Lung (tissue), 12 donors: ENCODE measurements around the gene P2RY6. TPM values are rescaled to one million over a fixed set of nuclear protein-coding genes. Genes with fewer than 3 reads are reported as not detected.

ENCODE experiments used
- ATAC-seq: fragments of 200-7000 bp; cut with Tn5 transposase; one replicate; pipeline ENCODE4 v1.9.1; 2020; ENCODE audit warnings: moderate number of reproducible peaks; ENCODE audit not compliant: insufficient read depth, low FRiP score
- DNase-seq, 3 donors: peaks; one replicate each; pipeline ENCODE4 v3.0.0-alpha.2; 2013 to 2017
- H3K27ac ChIP-seq, 2 donors: one replicate each; pipeline ENCODE4 v1.5.1; 2013; ENCODE audit warnings: mild to moderate bottlenecking in 2 of 2, moderate library complexity in 2 of 2, control low read depth in 1 of 2, inconsistent platforms in 1 of 2, low read depth in 1 of 2, low read length in 1 of 2
- H3K27me3 ChIP-seq, 3 donors: one replicate each; pipeline ENCODE4 v1.5.1; 2013; ENCODE audit warnings: low read length in 2 of 3; ENCODE audit not compliant: control insufficient read depth in 3 of 3, insufficient read depth in 3 of 3
- H3K36me3 ChIP-seq, 4 donors: one replicate each; pipeline ENCODE4 v1.5.1; 2013; ENCODE audit warnings: low read length in 4 of 4, mild to moderate bottlenecking in 1 of 4, moderate library complexity in 1 of 4; ENCODE audit not compliant: control insufficient read depth in 4 of 4, insufficient read depth in 4 of 4
- H3K4me1 ChIP-seq, 5 donors: one replicate each; pipeline ENCODE4 v1.5.1; 2013; ENCODE audit warnings: low read length in 5 of 5, mild to moderate bottlenecking in 2 of 5, moderate library complexity in 1 of 5; ENCODE audit not compliant: control insufficient read depth in 5 of 5, insufficient read depth in 5 of 5
- H3K4me3 ChIP-seq: one replicate; pipeline ENCODE4 v1.5.1; 2013; ENCODE audit warnings: mild to moderate bottlenecking, control low read depth, moderate library complexity
- H3K9ac ChIP-seq, 2 donors: one replicate each; pipeline ENCODE4 v1.5.1; 2013; ENCODE audit warnings: low read length in 2 of 2, control low read depth in 1 of 2; ENCODE audit not compliant: insufficient read depth in 1 of 2
- H3K9me3 ChIP-seq, 4 donors: one replicate each; pipeline ENCODE4 v1.5.1; 2013; ENCODE audit warnings: low read length in 3 of 4, mild to moderate bottlenecking in 1 of 4, moderate library complexity in 1 of 4; ENCODE audit not compliant: control insufficient read depth in 4 of 4, insufficient read depth in 3 of 4
- CTCF ChIP-seq: IDR thresholded peaks from 2 replicates; pipeline ENCODE4 v1.5.1; 2012; ENCODE audit warnings: mild to moderate bottlenecking; ENCODE audit errors: control extremely low read depth, extremely low read depth
- WGBS, 2 donors: extraction: QIAGEN DNeasy Blood & Tissue Kit; methylation state at CpG; one replicate each; pipeline ENCODE4 v1.1.7; 2013; 5-methylcytosine and 5-hydroxymethylcytosine counted together
- polyA plus RNA-seq, 2 donors: library from polyadenylated mRNA; stranded (reverse); fragments of 200-250 nt; gene quantifications; one replicate each; pipeline ENCODE4 v1.2.1, GENCODE V29; 2013
- total RNA-seq, 2 donors: library from RNA; depleted of rRNA in 1 of 2; stranded (reverse); fragments of >200 nt in 1 of 2; gene quantifications; one replicate each; pipeline ENCODE4 v1.2.1, GENCODE V29; 2014 to 2021
- donor health status: control.
- donor health status: control.
- donor health status: Bipolar disorder and iron deficiency.
- donor health status: healthy.
- donor health status: DM: yes; HTN: yes; CAD: no.

Gene P2RY6
- total and polyA plus RNA-seq, 4 donors, result 3.0 to 13.0 (median 3.6) TPM

- TF ChIP-seq CTCF, result peak; percentile 27
- Histone ChIP-seq H3K27me3 (no peaks in the 10 kb centered on the region), H3K4me3 (no peak overlapping the region), H3K9ac (no peak overlapping the region), H3K36me3 (peaks cover 0 to 4% (median 0%) of the 10 kb centered on the region in 4 donors), H3K4me1 (peaks cover 8 to 25% (median 10%) of the 10 kb centered on the region in 5 donors), H3K9me3 (no peaks in the 10 kb centered on the region), H3K27ac (peak overlapping the region in 1 of 2 donors; percentile 77)
- peak; percentile 75 for ATAC-seq
- DNase-seq, result no peak
- 55% methylated on average over 6 of the region's 6 CpGs for WGBS, 2 donors
These were observed 35.3 kb upstream of the P2RY6 start for GRCh38 chr11:73236854-73237253.

- DNase-seq, result no peak
- no peak for TF ChIP-seq CTCF
- Histone ChIP-seq H3K4me1 (peaks cover 8 to 34% (median 13%) of the 10 kb centered on the region in 5 donors), H3K36me3 (peaks cover 0 to 4% (median 0%) of the 10 kb centered on the region in 4 donors), H3K4me3 (no peak overlapping the region), H3K27me3 (no peaks in the 10 kb centered on the region), H3K9me3 (no peaks in the 10 kb centered on the region), H3K9ac (no peak overlapping the region), H3K27ac (peak overlapping the region in 1 of 2 donors; percentile 77)
- ATAC-seq, result no peak
- 76 to 83% methylated on average over 10 of the region's 10 CpGs for WGBS, 2 donors
These were observed 34.5 kb upstream of the P2RY6 start for GRCh38 chr11:73237471-73238290.

- ATAC-seq, result no peak
- no peak for DNase-seq
- Histone ChIP-seq H3K36me3 (peaks cover 0 to 4% (median 0%) of the 10 kb centered on the region in 4 donors), H3K27ac (peak overlapping the region in 1 of 2 donors; percentile 12), H3K27me3 (no peaks in the 10 kb centered on the region), H3K4me1 (peaks cover 7 to 29% (median 11%) of the 10 kb centered on the region in 5 donors), H3K9ac (no peak overlapping the region), H3K9me3 (no peaks in the 10 kb centered on the region), H3K4me3 (no peak overlapping the region)
- WGBS, 2 donors, result 92 to 94% methylated on average over 6 of the region's 6 CpGs
- no peak for TF ChIP-seq CTCF
These were observed 33.0 kb upstream of the P2RY6 start for GRCh38 chr11:73239111-73239521.
